Left cardiac atrium (tissue), 4 donors: Measurements from ENCODE around the gene KAT14. TPM values are rescaled to one million over a fixed set of nuclear protein-coding genes. Genes with fewer than 3 reads are reported as not detected.
A peak's percentile ranks its signal among the peaks of the same experiment; 100 is the strongest.
"Not testable (repeated sequence)": the region's sequence is repeated elsewhere in the genome, so short reads cannot be mapped to it uniquely, and the experiment has no call there.

ENCODE experiments used
- ATAC-seq, 2 donors: fragments of 200-7000 bp; cut with Tn5 transposase; one replicate each; pipeline ENCODE4 v1.9.1; 2020; ENCODE audit warnings: mild to moderate bottlenecking in 2 of 2, moderate library complexity in 2 of 2
- DNase-seq: peaks from one replicate; pipeline ENCODE4 v3.0.0-alpha.2; 2020
- intact Hi-C, 2 donors: fragments of 100-400 bp; cut with DNase I; formaldehyde crosslinking; loops; one replicate each; pipeline versions ENCODE4 v1.14.1 to v1.15.1; 2022 to 2023
- long read RNA-seq: library from polyadenylated mRNA; unstranded; transcript quantifications from one replicate; pipeline ENCODE4 v2.0.0, GENCODE V29; 2021
- total RNA-seq, 2 donors: library from RNA; stranded (reverse); fragmentation: NEBNext Ultra II Directional; extraction: Animal tissue kit (Norgen Biotek cat#: 25700); gene quantifications; one replicate each; pipeline ENCODE4 v1.2.1, GENCODE V29; 2021
- donor health status: DM: no; HTN: yes; CAD: no.
- donor health status: DM: no; HTN: yes; CAD: no; lungs with severe emphysema.
- donor health status: DM: yes; HTN: yes; CAD: no.
- donor health status: Dilated cardiomyopathy.

Gene KAT14, protein sequence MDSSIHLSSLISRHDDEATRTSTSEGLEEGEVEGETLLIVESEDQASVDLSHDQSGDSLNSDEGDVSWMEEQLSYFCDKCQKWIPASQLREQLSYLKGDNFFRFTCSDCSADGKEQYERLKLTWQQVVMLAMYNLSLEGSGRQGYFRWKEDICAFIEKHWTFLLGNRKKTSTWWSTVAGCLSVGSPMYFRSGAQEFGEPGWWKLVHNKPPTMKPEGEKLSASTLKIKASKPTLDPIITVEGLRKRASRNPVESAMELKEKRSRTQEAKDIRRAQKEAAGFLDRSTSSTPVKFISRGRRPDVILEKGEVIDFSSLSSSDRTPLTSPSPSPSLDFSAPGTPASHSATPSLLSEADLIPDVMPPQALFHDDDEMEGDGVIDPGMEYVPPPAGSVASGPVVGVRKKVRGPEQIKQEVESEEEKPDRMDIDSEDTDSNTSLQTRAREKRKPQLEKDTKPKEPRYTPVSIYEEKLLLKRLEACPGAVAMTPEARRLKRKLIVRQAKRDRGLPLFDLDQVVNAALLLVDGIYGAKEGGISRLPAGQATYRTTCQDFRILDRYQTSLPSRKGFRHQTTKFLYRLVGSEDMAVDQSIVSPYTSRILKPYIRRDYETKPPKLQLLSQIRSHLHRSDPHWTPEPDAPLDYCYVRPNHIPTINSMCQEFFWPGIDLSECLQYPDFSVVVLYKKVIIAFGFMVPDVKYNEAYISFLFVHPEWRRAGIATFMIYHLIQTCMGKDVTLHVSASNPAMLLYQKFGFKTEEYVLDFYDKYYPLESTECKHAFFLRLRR
- 10 to 100 TPM in 1 of 2 donors, 1 to 10 TPM in 1; 8.5 to 10.0 TPM for total RNA-seq
- long read RNA-seq, partial matches to known transcripts = 3 of 17 reads
- long read RNA-seq, other reads (novel, unspliced or antisense) = 13 of 17 reads

DNA sequence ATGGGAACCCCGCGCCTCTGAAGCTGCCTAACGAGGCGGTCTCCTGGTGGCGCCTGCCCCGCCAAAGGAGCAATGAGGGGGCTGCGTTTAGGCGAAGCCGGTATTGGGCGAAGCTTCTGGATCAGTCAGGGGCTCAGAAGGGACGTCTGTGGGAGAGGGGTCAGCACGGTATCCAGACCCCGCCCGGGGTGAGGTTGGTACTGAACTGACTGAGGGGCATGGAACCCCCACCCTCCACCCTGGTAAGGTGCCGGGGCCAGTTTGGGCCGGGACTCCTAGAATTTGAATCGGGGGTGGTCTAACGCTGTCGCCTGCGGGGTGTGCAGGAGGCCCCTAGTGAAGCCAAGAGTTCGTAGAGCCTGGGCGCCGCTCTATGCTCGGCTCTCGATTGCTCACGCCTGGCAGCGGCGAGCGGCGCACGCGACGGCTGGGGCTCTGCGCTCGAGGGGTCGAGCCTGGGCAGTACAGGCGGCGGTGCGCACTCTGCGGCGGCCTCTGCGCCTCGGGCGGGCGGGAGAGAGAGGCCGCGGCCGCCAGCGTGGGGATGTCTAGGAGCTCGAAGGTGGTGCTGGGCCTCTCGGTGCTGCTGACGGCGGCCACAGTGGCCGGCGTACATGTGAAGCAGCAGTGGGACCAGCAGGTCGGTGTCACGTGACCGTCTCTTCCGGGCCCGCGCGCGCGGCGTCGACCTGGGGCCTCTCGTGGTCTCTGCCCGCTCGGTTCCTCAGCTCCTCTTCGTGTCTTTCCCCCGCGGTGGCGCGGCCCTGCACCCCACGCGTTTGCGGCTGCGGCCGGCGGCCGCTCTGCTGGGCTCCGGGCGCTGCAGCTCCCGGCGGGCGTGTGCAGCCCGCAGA lies at the start of gene KAT14, which contains the start of gene PET117:
KAT14 (plus strand) TSS at position 452 of the 854 bp plus-strand sequence. CDS start 4,798 bp downstream, outside the sequence.
PET117 (plus strand) TSS at position 452 of the 854 bp plus-strand sequence; CDS start at position 545, 93 bp downstream.
- intact Hi-C loops = loop anchor here in 1 of 2 donors (5.0 kb wide), 2 partner anchors 150 to 475 kb away; partner anchors contain the start of gene ZNF133

DNA sequence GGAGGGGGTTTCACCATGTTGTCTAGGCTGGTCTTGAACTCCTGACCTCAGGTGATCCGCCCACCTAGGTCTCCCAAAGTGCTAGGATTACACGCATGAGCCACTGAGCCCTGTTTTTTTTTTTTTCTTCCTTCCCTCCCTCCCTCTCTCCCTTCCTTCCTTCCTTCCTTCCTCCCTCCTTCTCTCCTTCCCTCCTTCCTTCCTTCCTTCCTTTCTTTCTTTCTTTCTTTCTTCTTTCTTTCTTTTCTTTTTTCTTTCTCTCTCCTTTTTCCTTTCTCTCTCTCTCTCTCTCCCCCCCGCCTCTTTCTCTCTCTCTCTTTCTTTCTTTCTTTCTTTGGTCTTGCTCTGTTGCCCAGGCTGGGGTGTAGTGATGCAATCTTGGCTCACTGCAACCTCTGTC lies 49.4 kb upstream of the KAT14 start:
- ATAC-seq, intact Hi-C loops, DNase-seq: not testable (repeated sequence)

More for the DNA sequence above, at the start of gene KAT14, which contains the start of gene PET117:
- ATAC-seq = peak; percentile 97 to 99
- peak; percentile 93 for DNase-seq

- ATAC-seq, DNase-seq, intact Hi-C loops: not testable (repeated sequence)
These were observed 48.8 kb upstream of the KAT14 start for GRCh38 chr20:18088841-18089240.

DNA sequence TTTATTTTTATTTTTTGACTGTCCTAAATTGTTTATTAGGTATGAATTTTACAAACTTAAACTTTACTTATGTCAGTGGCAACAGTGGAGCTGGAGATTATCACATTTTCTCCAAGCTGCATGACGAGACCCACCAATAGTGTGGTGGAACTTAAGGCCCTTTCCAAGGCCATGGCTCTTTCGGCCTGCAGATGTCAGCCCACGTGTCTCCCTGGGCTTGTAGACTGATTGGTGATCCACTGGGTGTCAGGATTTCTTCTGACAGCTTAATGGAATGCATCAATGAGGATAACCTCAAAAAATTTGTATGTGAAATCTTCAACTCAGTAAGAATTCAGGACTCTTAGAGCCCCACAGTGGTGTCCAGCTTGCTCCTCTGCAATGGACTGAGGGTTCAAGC lies 47.6 kb upstream of the KAT14 start:
- no peak for ATAC-seq
- intact Hi-C loops = no loop called here
- no peak for DNase-seq

DNA sequence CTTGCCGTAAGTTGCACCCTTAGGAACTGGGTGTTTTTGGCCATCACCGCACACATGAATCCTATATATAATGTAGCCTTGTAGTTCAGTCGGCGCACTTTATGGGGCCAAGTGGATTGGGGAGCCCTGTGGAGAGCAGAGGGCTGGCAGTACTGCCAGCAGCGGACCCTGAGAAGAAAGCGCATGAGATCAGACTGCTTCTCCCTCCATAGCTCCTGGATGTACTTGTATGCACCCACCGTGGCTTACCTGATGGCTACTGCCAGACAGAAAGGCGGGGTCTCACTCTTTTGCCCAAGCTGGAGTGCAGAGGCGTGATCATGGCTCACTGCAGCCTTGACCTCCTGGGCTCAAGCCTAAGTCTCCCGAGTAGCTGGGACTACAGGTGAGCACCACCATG lies 47.2 kb upstream of the KAT14 start:
- DNase-seq (no peak), ATAC-seq (no peak)
- intact Hi-C loops = no loop called here

DNA sequence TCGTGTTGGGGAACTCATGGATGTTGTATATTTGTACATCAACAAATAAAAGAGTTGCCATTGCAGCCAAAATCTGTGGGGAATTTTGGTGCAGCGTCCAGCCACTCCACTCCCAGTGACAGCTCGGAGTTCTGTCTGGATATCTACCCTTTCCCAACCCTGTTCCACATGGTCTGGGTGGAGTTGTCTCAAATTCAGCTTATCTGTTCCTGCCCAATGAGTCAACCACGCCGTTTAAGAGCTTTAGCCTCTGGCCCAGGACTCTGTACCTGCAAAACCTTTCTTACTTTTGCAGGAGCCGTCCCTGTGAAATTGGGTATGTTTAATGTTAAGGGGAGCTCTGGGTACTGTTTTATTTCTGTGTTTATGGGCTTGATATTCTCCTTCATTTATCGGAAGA lies 46.0 kb upstream of the KAT14 start:
- intact Hi-C loops = no loop called here
- ATAC-seq (peak in 1 of 2 donors; percentile 58), DNase-seq (no peak)

- intact Hi-C loops = no loop called here
- DNase-seq (no peak), ATAC-seq (no peak)
These were observed 44.8 kb upstream of the KAT14 start for GRCh38 chr20:18092890-18093289.

DNA sequence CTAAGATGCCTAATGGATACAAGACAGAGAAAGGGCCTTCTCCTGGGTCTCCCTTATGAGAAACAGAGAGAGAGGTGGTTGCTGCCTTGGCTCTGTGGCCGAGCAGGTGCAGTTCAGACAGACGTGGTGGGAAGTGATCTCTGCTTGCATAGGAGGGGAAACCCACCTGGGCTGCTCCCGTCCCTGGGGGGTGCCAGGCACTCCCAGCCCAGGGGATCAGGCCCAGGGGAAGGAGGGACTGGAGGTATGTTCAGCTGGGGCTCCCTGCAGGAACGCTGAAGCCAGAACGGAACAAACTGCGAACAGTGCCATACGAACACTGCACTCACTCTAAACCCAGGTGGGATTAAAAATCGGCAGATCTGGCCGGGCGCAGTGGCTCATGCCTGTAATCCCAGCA lies 44.3 kb upstream of the KAT14 start:
- DNase-seq = no peak
- ATAC-seq = no peak
- intact Hi-C loops = no loop called here

DNA sequence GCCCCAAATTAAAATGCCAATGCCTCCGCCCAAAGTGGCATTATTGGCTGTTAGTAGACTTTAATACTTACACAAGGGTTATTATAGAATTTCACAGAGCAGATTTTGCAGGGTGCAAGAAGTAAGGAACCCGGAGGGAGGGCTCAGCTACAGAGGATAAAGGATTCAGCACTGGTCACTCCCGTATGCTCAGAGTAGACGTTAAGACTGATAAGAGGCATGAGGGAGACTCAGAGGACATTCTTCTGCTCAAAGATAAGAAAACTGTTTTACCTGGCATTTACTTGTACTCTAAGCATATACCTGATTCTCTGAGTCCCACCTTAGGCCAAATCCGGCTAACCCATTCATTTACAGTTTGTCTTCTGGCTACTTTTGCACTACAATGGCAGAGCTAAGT lies 43.5 kb upstream of the KAT14 start:
- intact Hi-C loops = no loop called here
- DNase-seq (no peak), ATAC-seq (no peak)

DNA sequence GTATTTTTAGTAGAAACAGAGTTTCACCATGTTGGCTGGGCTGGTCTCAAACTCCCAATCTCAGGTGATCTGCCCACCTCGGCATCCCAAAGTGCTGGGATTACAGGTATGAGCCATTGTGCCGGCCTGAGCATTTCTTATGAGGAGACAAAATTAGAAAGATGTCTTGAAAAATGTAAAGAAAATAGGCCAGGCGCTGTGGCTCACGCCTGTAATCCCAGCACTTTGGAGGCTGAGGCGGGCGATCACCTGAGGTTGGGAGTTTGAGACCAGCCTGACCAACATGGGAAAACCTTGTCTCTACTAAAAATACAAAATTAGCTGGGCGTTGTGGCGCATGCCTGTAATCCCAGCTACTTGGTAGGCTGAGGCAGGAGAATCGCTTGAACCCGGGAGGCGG lies 37.1 kb upstream of the KAT14 start:
- DNase-seq, intact Hi-C loops, ATAC-seq: not testable (repeated sequence)

DNA sequence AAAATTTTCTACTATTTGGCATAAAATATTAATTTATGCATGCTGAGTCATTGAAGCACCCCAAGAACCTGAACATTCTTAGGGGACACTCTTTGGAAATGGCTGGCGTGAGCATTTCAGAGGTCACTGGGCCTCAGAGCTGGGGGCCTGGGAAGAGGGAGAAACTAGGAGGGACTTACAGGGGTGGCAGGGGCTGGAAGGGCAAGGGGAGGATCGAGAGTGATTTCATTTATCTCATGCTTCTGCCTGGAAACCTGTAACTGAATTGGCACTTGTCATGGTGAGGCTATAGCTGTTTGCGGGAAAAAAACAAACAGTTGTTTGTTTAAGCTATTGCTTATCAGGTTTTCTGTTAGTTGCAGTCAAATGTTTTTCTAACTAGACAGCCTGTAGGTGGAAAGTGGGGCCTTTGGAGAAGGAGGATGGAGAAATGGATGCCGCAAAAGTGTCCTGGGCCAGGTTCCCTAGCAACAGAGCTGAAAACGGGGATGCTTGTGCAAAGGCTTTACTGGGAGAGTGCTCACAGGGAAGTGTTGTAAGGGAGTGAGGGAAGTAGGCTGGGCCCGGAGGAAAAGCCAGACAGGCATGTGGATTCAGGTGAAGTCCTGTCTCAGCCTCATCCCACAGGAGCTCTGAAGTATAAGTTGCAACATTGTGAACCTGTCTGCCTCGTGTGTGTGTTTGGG lies 36.4 kb upstream of the KAT14 start:
- intact Hi-C loops = no loop called here
- no peak for DNase-seq
- no peak for ATAC-seq

DNA sequence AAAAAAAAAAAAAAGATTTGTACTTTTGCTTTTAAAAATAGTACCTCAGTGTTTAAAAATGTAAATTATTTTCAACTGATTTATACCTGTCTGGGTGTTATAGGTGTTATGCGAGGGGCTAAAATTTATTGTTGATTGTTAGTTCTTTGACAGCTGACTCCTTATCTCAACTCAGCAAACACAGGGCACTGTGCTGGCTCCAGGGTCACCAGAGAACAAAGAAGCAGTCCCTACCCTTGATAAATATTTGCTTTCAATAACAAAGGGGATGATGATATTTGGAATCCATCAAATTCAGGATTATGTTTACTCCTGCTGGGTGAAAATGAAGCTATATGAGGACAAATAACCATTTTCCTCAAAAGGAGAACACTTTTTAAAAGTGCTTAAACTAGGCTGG lies 34.2 kb upstream of the KAT14 start:
- intact Hi-C loops = no loop called here
- DNase-seq (no peak), ATAC-seq (no peak)

DNA sequence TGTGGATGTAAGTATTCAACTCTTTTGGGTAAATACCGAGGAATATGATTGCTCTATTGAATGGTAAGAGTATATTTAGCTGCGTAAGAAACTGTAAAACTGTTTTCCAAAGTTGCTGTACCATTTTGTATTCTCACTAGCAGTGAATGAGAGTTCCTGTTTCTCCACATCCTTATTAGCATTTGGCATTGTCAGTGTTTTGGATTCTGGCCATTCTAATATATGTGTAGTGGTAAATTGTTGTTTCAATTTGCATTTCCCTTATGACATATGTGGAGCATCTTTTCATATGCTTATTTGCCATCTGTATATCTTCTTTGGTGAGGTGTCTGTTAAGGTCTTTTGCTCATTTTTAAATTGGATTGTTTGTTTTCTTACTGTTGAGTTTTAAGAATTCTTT lies 29.3 kb upstream of the KAT14 start:
- intact Hi-C loops = no loop called here
- no peak for ATAC-seq
- no peak for DNase-seq

DNA sequence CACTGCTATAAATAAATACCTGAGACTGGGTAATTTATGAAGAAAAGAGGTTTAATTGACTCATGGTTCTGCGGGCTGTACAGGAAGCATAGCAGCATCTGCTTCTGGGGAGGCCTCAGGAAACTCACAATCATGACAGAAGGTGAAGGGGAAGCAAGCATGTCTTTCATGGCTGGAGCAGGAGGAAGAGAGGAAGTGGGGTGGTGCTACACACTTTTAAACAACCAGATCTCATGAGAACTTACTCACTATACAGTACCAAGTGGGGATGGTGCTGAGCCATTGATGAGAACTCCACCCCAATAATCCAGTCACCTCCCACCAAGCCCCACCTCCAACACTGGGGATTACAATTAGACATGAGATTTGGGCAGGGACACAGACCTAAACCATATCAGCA lies 9.1 kb upstream of the KAT14 start:
- ATAC-seq, intact Hi-C loops, DNase-seq: not testable (repeated sequence)

- intact Hi-C loops = no loop called here
- no peak for DNase-seq
- ATAC-seq = no peak
These were observed 5.0 kb upstream of the KAT14 start for GRCh38 chr20:18132663-18133062.

DNA sequence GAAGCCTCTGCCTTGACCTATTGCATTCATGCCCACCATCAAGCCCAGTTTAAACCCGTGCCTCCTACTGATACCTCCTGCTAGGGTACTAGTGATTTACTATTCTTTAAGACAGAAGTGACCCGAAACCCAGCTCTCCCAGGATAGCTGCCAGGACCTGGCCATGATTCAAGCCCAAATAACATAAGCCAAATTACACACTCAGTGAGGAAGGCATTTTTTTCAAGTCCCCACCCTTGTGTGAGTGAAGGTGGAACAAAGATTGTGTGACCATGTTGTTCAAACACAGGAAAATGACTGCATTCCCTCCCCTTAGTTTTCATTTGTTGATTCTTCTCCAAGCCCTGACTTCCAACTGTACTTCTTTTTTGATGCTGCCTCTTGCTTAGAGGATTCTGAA lies 3.7 kb upstream of the KAT14 start:
- intact Hi-C loops = no loop called here
- no peak for ATAC-seq
- DNase-seq = no peak

- ATAC-seq (peak in 1 of 2 donors; percentile 42), DNase-seq (no peak)
- intact Hi-C loops = loop anchor here in 1 of 2 donors (5.0 kb wide), 2 partner anchors 149 to 476 kb away; partner anchors contain the start of gene ZNF133
These were observed 561 bp downstream of the KAT14 start for GRCh38 chr20:18138266-18138582.
